CD14-positive monocyte (primary cell): ENCODE results near the gene LTBP1. TPM values are rescaled to one million over a fixed set of nuclear protein-coding genes. Genes with fewer than 3 reads are reported as not detected.

ENCODE experiments used
- DNase-seq, 3 donors: peaks; one replicate each; pipeline ENCODE4 v3.0.0-alpha.2; 2011 to 2022
- H2AFZ ChIP-seq: 2 replicates; pipeline ENCODE4 v1.6.0; 2012; ENCODE audit warnings: mild to moderate bottlenecking, low read depth, low read length, inconsistent platforms; ENCODE audit not compliant: insufficient read depth, poor library complexity, severe bottlenecking
- H3K27ac ChIP-seq, 2 donors: 1 replicate in 1 of 2; 2 replicates in 1 of 2; pipeline ENCODE4 v1.5.1; 2012 to 2013; ENCODE audit warnings: low read length in 2 of 2, control low read depth in 1 of 2, inconsistent platforms in 1 of 2, low read depth in 1 of 2, mild to moderate bottlenecking in 1 of 2
- H3K27me3 ChIP-seq, 2 donors: one replicate each; pipeline versions ENCODE4 v1.6.0 to v1.6.1; 2011 to 2013; ENCODE audit warnings: low read length in 2 of 2; ENCODE audit not compliant: control insufficient read depth in 2 of 2, insufficient read depth in 2 of 2
- H3K36me3 ChIP-seq, 2 donors: replicated peaks in 1 of 2; 1 replicate in 1 of 2; 2 replicates in 1 of 2; pipeline versions ENCODE4 v1.5.1 to v1.6.1; 2012 to 2013; ENCODE audit warnings: low read length in 2 of 2, control low read depth in 1 of 2, inconsistent platforms in 1 of 2, mild to moderate bottlenecking in 1 of 2; ENCODE audit not compliant: insufficient read depth in 2 of 2, control insufficient read depth in 1 of 2
- H3K4me1 ChIP-seq, 2 donors: 1 replicate in 1 of 2; 2 replicates in 1 of 2; pipeline versions ENCODE4 v1.5.1 to v1.6.1; 2012 to 2013; ENCODE audit warnings: low read length in 2 of 2, control low read depth in 1 of 2, inconsistent platforms in 1 of 2, mild to moderate bottlenecking in 1 of 2, moderate library complexity in 1 of 2; ENCODE audit not compliant: insufficient read depth in 2 of 2, control insufficient read depth in 1 of 2
- H3K4me2 ChIP-seq: replicated peaks from 2 replicates; pipeline ENCODE3; 2012; ENCODE audit warnings: low read length, moderate library complexity, mild to moderate bottlenecking; ENCODE audit not compliant: poor library complexity, severe bottlenecking; ENCODE audit errors: extremely low read depth
- H3K4me3 ChIP-seq, 3 experiments: fragments of 200-600 bp in 1 of 3; sonication (generic) in 1 of 3; replicated peaks in 1 of 3; 1 replicate in 2 of 3; 2 replicates in 1 of 3; pipeline ENCODE4 v1.5.1; 2011 to 2013; ENCODE audit warnings: low read length in 3 of 3, mild to moderate bottlenecking in 3 of 3, control low read depth in 2 of 3, low read depth in 2 of 3, inconsistent platforms in 1 of 3, moderate library complexity in 1 of 3
- H3K79me2 ChIP-seq: 2 replicates; pipeline ENCODE4 v1.6.0; 2012; ENCODE audit warnings: mild to moderate bottlenecking, control low read depth, inconsistent platforms, low read length, moderate library complexity; ENCODE audit not compliant: insufficient read depth
- H3K9ac ChIP-seq: 2 replicates; pipeline ENCODE4 v1.6.0; 2017; ENCODE audit warnings: low read length, mild to moderate bottlenecking; ENCODE audit not compliant: insufficient read depth, poor library complexity, severe bottlenecking
- H3K9me3 ChIP-seq, 2 donors: replicated peaks in 1 of 2; 1 replicate in 1 of 2; 2 replicates in 1 of 2; pipeline versions ENCODE4 v1.5.1 to v1.6.1; 2012 to 2013; ENCODE audit warnings: low read length in 2 of 2, control low read depth in 1 of 2; ENCODE audit not compliant: control insufficient read depth in 1 of 2, insufficient read depth in 1 of 2
- H4K20me1 ChIP-seq: 2 replicates; pipeline ENCODE4 v1.6.0; 2012; ENCODE audit warnings: mild to moderate bottlenecking, low read length, control low read depth, moderate library complexity; ENCODE audit not compliant: insufficient read depth
- H3K27ac Mint-ChIP-seq, 7 donors: one replicate each; pipeline ENCODE4 v1.8.0; 2020; ENCODE audit warnings: mild to moderate bottlenecking in 7 of 7, mixed read lengths in 7 of 7, moderate library complexity in 6 of 7, inconsistent platforms in 2 of 7
- H3K27me3 Mint-ChIP-seq, 3 donors: one replicate each; pipeline ENCODE4 v1.8.0; 2021 to 2022; ENCODE audit warnings: low read depth in 3 of 3, mild to moderate bottlenecking in 3 of 3, mixed read lengths in 3 of 3, moderate library complexity in 3 of 3, inconsistent platforms in 1 of 3
- H3K36me3 Mint-ChIP-seq, 2 donors: one replicate each; pipeline ENCODE4 v1.8.0; 2020; ENCODE audit warnings: mixed read lengths in 2 of 2, inconsistent platforms in 1 of 2, mild to moderate bottlenecking in 1 of 2
- H3K4me1 Mint-ChIP-seq: one replicate; pipeline ENCODE4 v1.8.0; 2020; ENCODE audit warnings: mild to moderate bottlenecking, mixed read lengths
- H3K4me3 Mint-ChIP-seq, 2 donors: one replicate each; pipeline ENCODE4 v1.8.0; 2020; ENCODE audit warnings: mild to moderate bottlenecking in 2 of 2, mixed read lengths in 2 of 2, moderate library complexity in 1 of 2
- H3K9me3 Mint-ChIP-seq, 7 donors: one replicate each; pipeline ENCODE4 v1.8.0; 2020 to 2022; ENCODE audit warnings: mixed read lengths in 7 of 7, mild to moderate bottlenecking in 6 of 7, moderate library complexity in 6 of 7, inconsistent platforms in 2 of 7
- CTCF ChIP-seq: fragments of 200-600 bp; IDR thresholded peaks from one replicate; pipeline ENCODE4 v1.8.0; 2022; ENCODE audit warnings: antibody characterized with exemption, mild to moderate bottlenecking
- WGBS: methylation state at CpG from one replicate; pipeline ENCODE4 v1.1.5; 2013; ENCODE audit warnings: missing lambda C conversion rate; ENCODE audit not compliant: insufficient coverage; 5-methylcytosine and 5-hydroxymethylcytosine counted together
- intact Hi-C, 2 donors: fragments of 100-400 bp; cut with micrococcal nuclease; formaldehyde crosslinking; loops; one replicate each; pipeline versions ENCODE4 v1.15.0 to v1.15.1; 2023
- polyA plus RNA-seq, 3 donors: library from polyadenylated mRNA; depleted of rRNA in 1 of 3; unstranded in 2 of 3; stranded (reverse) in 1 of 3; fragments of 300-500 nt in 2 of 3; fragments of >200 nt in 1 of 3; fragmentation: Illumina TruSeq in 2 of 3; gene quantifications; 1 replicate in 2 of 3; 2 replicates in 1 of 3; pipeline ENCODE4 v1.2.3, GENCODE V29; 2012 to 2021

LTBP1 gene
- polyA plus RNA-seq, 3 donors = 0.18 to 0.24 TPM; not detected in 1

DNA sequence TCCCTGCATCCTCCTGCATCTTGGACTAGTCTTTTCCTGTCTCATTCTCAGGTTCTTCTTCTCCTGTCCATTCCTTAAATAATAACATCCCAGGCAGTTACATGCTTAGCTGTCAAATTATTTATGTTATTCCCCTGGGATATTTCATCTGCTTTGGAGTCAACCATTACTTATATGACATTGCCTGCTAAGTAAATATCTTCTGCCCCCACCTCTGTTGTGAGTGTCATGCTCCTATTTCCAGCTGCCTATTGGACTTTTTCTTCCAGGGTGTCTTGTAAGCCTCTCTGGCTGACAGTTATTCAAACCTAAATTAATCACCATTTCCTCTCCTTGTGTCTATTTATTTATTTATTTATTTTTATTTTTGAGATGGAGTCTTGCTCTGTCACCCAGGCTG, 405.0 kb downstream of the LTBP1 start:
- Histone ChIP-seq H3K4me2 (no peak overlapping the region), H3K79me2 (no peaks in the 10 kb centered on the region), H3K4me1 (no peaks in the 10 kb centered on the region), H3K27me3 (no peaks in the 10 kb centered on the region), H4K20me1 (no peaks in the 10 kb centered on the region), H3K27ac (no peak overlapping the region), H3K9me3 (peaks cover 12 to 18% of the 10 kb centered on the region in 2 donors), H3K9ac (no peak overlapping the region), H3K4me3 (no peak overlapping the region), H3K36me3 (no peaks in the 10 kb centered on the region), H2AFZ (no peak overlapping the region)
- H3K9me3 Mint-ChIP-seq = peaks cover 10 to 22% (median 19%) of the 10 kb centered on the region in 7 donors
- H3K4me1 Mint-ChIP-seq = no peaks in the 10 kb centered on the region
- H3K27me3 Mint-ChIP-seq = peaks cover 0 to 4% (median 0%) of the 10 kb centered on the region in 3 donors
- no peak overlapping the region for H3K27ac Mint-ChIP-seq
- intact Hi-C loops = no loop called here
- H3K4me3 Mint-ChIP-seq = no peak overlapping the region
- no peak for DNase-seq
- no peaks in the 10 kb centered on the region for H3K36me3 Mint-ChIP-seq
- no peak for TF ChIP-seq CTCF

DNA sequence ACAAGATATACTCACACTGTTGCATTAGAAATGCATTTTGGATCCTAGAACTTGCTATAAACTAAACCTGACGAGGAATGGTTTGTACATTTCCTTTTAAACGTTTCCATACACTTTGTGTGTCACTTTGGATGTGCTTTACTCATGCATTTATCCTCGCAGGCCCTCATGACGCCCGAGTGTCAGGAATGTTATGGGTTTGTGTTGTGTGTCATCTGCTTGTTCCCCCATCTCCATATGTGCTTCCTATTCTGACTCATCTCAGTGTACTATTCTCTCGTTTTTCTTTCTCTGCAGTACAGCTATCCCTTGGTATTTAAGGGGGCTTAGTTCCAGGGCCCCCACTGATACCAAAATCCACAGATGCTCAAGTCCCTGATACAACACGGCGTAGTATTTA, 408.2 kb downstream of the LTBP1 start:
- peaks cover 16 to 20% of the 10 kb centered on the region in 2 donors for H3K9me3 ChIP-seq
- no peak overlapping the region for H2AFZ ChIP-seq
- Mint-ChIP-seq H3K4me3 (no peak overlapping the region), H3K27me3 (peaks cover 0 to 4% (median 0%) of the 10 kb centered on the region in 3 donors), H3K36me3 (no peaks in the 10 kb centered on the region), H3K4me1 (peaks cover 2% of the 10 kb centered on the region), H3K27ac (no peak overlapping the region), H3K9me3 (peaks cover 10 to 28% (median 26%) of the 10 kb centered on the region in 7 donors)
- DNase-seq = no peak
- H4K20me1 ChIP-seq = no peaks in the 10 kb centered on the region
- no peaks in the 10 kb centered on the region for H3K27me3 ChIP-seq
- intact Hi-C loops = no loop called here
- no peak overlapping the region for H3K4me3 ChIP-seq
- no peak overlapping the region for H3K4me2 ChIP-seq
- no peak overlapping the region for H3K9ac ChIP-seq
- no peaks in the 10 kb centered on the region for H3K36me3 ChIP-seq
- no peaks in the 10 kb centered on the region for H3K79me2 ChIP-seq
- no peaks in the 10 kb centered on the region for H3K4me1 ChIP-seq
- no peak overlapping the region for H3K27ac ChIP-seq
- no peak for TF ChIP-seq CTCF
- WGBS = 93% methylated on average over 2 of the region's 8 CpGs
